Superior temporal gyrus (tissue), 1 donor: ENCODE results near the gene UBE2N.
"Not testable (repeated sequence)": the region's sequence is repeated elsewhere in the genome, so short reads cannot be mapped to it uniquely, and the experiment has no call there.

Experiments
- DNase-seq: peaks from one replicate; pipeline ENCODE4 v3.0.0-alpha.2; 2016; ENCODE audit errors: extremely low spot score

The UBE2N gene

DNA sequence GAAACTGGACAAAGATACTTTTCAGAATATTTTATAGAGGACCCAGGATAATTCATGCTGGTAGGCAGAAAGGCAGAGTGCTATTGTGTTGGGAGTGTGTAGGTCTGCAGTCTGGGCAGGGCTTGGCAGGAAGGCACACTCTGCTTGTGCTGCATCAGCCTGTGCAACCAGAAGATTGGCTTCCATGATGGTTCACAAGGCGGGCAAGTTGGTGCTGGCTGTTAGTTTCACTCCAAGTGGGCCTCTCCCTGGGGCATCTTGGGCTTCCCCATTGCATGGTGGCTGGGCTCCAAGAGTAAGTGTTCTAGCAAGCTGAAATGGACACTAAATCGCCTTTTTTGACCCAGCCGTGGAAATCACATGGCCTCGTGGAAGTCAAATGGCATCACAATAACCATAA is 1.8 kb upstream of the UBE2N start:
- DNase-seq, result no peak

DNA sequence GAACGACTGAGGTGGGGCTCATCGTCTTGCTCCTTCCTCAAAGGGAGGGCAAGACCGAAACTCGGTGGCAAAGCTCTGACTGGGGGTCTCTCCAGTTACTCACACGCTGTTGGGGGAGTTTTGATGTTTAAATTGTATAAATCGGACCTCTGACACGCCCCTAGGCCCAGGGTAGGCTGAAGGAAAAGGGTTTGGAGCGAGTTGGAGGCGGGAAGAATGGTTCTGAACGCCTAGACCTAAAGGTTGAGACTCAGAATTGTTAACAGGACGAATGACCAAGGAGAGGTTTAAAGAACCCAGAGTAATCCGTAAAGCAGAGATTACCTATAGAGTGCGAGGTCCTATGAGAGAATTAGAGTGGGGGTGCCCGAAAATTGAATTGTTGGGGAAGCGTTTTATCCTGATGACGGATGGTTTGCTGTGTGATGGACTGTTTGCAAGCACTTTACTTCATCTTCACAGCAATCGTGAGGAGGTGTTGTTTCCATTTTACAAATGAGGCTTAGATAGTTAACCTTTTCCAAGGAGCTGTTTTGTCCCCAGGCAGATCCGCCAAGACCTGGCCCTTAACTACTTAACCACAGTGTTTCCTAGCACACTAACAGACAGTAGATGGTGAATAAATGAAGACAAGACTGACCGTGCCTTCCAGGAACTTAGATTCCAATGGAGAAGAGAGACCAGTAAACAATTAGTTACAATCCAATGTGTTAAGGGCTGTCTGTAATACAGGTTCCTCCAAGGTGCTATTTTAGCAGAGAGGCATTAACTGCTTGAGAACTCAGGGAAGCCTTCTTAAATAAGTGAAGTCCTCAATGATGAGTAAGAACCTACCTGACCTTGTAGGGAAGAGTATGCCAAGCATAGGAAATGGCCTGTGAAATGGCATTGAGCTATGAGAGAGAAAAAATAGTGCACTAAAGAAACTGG is 929 bp upstream of the UBE2N start:
- DNase-seq, result no peak

- DNase-seq, result no peak
Measured at GRCh38 chr12:93441081-93441616, 598 bp downstream of the UBE2N start.

- no peak for DNase-seq
Measured at GRCh38 chr12:93440043-93440835, 1.5 kb downstream of the UBE2N start.

- DNase-seq, result no peak
Measured at GRCh38 chr12:93438266-93439050, 3.3 kb downstream of the UBE2N start.

DNA sequence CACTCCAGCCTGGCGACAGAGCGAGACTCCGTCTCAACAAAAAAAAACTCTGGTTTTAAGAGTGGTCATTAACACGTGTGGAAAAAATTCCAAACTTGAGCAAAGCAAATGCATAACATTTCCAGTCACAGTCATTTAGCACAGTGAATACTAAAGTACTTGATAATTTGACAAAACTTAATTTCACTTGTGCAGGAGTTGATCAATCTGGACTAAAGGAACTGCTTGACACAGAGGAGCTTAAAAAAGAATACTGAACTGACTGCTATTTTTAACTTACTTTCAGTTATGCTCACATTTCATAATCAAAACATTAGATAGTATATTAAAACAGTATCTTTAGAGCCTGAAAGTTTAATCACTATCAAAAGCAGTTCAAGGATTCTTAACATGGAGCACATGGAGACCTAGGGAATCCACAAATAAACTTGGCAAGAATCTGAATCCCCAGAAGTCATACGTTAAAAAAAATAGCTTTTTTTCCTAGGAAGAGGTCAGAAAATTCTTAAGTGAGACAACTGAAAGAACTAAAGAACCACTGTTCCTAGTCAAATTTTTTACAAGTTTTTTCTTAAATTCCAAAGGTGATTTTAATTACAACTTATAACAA is 7.4 kb downstream of the UBE2N start:
- DNase-seq, result no peak

GRCh38 chr12:93432031-93432430 is 9.7 kb downstream of the UBE2N start:
- not testable (repeated sequence) for DNase-seq

DNA sequence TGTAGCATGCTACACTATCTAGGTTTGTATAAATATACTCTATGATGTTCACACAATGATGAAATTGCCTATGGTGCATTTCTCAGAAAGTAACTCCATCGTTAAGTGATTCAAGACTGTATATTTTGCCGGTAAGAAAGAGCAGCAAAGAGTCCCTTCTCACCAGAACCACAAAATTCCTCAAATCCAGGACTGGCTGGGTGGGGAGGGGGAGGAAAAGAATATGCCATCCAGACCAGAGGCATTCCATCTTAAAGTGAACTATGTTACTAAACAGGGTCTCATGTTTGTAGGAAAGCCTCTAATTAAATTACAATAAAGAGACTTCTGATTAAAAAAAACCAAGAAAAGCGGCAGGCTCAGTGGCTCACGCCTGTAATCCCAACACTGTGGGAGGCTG is 11.5 kb downstream of the UBE2N start:
- DNase-seq, result no peak

GRCh38 chr12:93429852-93430251 is 11.9 kb downstream of the UBE2N start:
- no peak for DNase-seq

GRCh38 chr12:93429448-93429847 is 12.3 kb downstream of the UBE2N start:
- DNase-seq, result no peak

DNA sequence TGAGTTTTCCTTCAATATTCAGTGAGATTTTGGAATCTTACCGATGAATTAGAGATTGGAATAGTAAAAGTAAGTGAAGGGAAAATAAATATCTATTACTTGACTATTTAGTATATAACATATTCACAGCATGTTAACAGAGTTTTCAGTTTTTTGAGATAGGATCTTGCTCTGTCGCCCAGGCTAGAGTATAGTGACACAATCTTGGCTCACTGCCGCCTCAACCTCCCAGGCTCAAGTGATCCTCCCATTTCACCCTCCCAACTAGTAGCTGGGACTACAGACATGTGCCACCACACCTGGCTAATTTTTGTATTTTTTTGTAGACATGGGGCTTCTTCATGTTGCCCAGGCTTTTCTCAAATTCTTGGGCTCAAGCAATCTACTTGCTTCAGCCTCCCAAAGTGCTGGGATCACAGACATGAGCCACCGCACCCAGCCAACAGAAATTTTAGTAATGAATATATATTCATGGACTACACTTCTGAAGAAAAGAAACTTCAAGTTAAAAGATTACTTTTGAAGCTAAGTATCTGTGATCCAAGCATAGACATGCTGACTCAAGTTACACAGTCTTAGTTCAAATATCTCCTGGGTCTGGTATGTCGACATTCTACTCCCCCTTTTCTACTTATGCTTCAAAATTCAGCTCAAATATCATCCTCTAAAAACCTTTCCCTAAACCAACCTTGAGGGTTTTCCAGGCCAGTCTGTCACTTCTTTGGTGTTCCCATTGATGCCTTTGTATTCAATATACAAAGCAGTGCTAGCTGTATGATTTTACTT is 13.8 kb downstream of the UBE2N start:
- no peak for DNase-seq

- no peak for DNase-seq
Measured at GRCh38 chr12:93426412-93426805, 15.3 kb downstream of the UBE2N start.

DNA sequence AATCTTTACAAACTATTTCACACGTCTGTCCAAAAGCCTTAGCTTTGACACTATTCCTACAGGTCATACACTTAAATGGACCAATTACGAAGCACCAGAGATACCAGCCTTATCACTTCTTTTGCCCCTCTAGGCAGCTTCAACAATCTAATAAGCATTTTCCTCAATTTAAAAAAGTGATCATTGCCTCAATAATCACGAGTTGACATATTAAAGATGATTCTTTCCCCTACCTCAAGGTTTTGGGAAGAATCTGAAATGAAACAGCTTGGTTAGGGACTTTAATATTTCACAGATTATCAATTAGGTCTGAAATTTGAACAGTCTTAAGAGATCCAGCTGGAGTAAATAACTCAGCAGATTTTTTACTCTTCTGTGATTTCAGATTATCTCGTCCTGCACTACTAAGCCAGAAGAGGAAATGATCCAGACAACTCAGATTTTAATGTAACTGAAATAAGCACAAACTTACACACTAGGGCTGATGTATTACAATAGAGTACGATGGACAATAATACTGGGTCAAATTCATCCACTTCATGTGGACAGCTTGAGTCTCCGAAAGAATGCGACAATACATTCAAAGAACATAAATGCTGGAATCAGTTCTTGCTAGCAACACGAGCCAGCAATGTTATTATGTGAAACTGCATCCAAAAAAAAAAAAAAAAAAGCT is 15.9 kb downstream of the UBE2N start:
- no peak for DNase-seq

DNA sequence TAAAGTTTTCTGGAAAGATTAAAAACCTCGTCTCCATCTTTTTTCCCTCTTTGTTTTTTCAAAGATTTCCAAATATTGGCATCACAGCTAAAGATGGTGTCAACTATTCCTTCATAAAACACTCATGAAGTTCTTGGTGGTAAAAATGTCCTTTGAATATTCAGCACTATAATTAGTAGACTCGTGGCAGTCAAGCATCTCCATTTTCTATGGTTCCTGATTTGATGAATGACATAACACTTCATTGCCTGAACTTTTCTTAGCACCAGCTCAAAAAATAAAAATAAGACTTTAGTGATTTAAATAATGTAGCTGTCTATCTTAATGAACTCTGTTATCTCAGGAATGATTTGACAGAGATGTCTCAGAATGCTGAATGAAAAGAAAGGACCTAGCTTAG is 19.7 kb downstream of the UBE2N start:
- no peak for DNase-seq

GRCh38 chr12:93419388-93420034 is 22.2 kb downstream of the UBE2N start:
- peak; percentile 78 for DNase-seq

DNA sequence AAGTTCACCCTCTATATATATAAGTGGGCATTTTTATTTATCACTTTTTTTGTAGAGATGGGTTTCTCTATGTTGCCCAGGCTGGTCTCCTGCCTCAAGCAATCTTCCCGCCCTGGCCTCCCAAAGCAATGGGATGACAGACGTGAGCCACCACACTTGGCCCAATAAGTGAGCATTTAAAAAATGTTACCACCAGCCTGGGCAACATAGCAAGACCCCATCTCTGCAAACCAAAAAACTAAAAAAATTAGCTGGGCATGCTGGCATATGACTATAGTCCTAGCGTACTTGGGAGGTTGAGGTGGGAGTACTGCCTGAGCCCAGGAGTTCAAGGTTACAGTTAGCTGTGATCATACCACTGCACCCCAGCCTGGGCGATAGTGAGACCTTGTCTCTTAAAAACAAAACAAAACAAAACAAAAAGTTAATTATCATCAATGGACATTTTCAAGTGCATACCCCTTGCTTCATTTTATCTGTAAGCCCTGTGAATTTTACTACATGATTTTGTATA is 23.7 kb downstream of the UBE2N start:
- no peak for DNase-seq

DNA sequence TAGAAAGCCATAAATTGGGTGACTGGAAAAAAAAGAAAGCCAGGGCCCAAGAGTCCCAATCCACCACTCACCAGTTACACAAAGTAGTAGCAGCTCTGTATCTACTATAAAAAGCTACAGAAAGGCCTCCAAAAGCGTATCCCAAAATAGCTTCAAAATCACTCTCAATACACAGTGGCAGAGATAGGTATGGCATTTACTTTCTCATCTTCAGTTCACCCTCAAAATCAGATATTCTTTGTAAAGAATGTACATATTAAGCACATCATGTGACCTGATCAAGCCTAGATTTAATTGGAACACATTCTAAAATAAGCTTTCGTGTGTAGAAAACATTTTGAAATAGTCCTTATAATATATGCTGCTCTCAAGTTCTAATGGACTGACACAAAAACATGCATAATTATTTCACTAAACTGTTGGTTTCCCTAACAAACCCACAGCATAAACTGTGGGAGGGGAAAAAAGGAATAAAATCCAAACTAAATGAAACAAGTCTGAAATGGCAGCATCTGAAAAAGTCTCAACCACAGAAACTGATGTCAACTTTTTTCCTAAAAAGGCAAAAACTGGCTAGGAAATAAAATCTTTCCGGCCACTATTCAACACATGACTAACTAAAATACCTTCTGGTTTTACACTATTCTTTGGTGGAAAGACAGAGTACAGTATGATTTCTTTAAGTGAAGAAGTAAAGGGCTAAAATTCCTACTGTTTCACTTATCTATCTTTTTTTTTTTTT is 25.9 kb downstream of the UBE2N start:
- DNase-seq, result no peak

DNA sequence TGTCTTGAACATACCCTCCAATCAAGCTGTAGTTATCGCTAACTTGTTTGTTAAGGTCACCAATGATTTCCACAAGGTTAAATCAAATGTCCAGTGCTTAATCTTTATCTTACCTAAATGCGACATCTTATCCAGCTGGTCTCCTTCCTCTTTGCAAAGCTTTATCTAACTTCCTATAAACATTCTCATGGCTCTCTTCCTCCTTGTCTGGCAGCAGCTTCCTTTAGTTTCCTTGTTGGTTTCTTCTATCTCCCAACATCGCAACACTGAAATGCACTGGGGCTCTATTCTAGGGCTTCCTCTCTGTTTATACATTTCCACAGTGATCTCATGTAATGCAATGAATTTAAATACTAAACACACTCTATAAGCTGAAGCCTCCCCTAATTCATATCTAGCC is 28.7 kb downstream of the UBE2N start:
- no peak for DNase-seq

- DNase-seq, result not testable (repeated sequence)
Measured at GRCh38 chr12:93412396-93412795, 29.4 kb downstream of the UBE2N start.
